Testis (tissue), 3 donors: ENCODE results near the gene NOTCH1. TPM values are rescaled to one million over a fixed set of nuclear protein-coding genes. Genes with fewer than 3 reads are reported as not detected.
A peak's percentile ranks its signal among the peaks of the same experiment; 100 is the strongest.

Experiments used
- DNase-seq: peaks from one replicate; pipeline ENCODE4 v3.0.0-alpha.2; 2019
- H3K27ac ChIP-seq, 2 donors: fragments of 200-600 bp; sonication (generic); one replicate each; pipeline ENCODE4 v1.5.1; 2019
- H3K27me3 ChIP-seq: fragments of 200-600 bp; sonication (generic); one replicate; pipeline ENCODE4 v1.5.1; 2019
- H3K36me3 ChIP-seq: fragments of 200-600 bp; sonication (generic); one replicate; pipeline ENCODE4 v1.5.1; 2017; ENCODE audit warnings: low read depth; ENCODE audit errors: missing control alignments
- H3K4me1 ChIP-seq: fragments of 200-600 bp; sonication (generic); one replicate; pipeline ENCODE4 v1.5.1; 2019
- H3K4me3 ChIP-seq, 2 donors: fragments of 200-600 bp; sonication (generic); one replicate each; pipeline ENCODE4 v1.5.1; 2017 to 2019
- H3K9me3 ChIP-seq: fragments of 200-600 bp; sonication (generic); one replicate; pipeline ENCODE4 v1.5.1; 2017
- POLR2A ChIP-seq: fragments of 450-650 bp; IDR thresholded peaks from one replicate; pipeline ENCODE4 v1.6.1; 2017; ENCODE audit warnings: antibody characterized with exemption, mild to moderate bottlenecking, moderate library complexity
- WGBS, 2 donors: methylation state at CpG; one replicate each; pipeline ENCODE4 v1.1.5; 2018; 5-methylcytosine and 5-hydroxymethylcytosine counted together
- intact Hi-C: fragments of 100-400 bp; cut with DNase I; formaldehyde crosslinking; loops from one replicate; pipeline ENCODE4 v1.15.1; 2023; ENCODE audit warnings: low total_unique reads
- polyA plus RNA-seq: library from polyadenylated mRNA; stranded (reverse); fragments of 350-450 nt; fragmentation: Illumina TruSeq; extraction: RNeasy Lipid Tissue Mini Kit (QIAGEN cat#74804); gene quantifications from one replicate; pipeline ENCODE4 v1.2.3, GENCODE V29; 2014; ENCODE audit warnings: low read depth, low replicate concordance; ENCODE audit not compliant: insufficient read depth
- total RNA-seq, 2 donors: library from RNA; depleted of rRNA; stranded (reverse); fragments of >200 nt; gene quantifications; one replicate each; pipeline ENCODE4 v1.2.3, GENCODE V29; 2016
- TF ChIP-seq, protein P1 (sequence below), 3 experiments: fragments of 450-650 bp in 2 of 3; fragments of 200-600 bp in 1 of 3; sonication (generic) in 1 of 3; IDR thresholded peaks; one replicate each; pipeline ENCODE4 v1.5.1; 2016 to 2019; ENCODE audit warnings: antibody characterized with exemption in 3 of 3, mild to moderate bottlenecking in 2 of 3, moderate library complexity in 1 of 3

NOTCH1 gene
- total and polyA plus RNA-seq, 3 donors from 2014 or later = 7.2 to 34.1 (median 32.4) TPM

DNA sequence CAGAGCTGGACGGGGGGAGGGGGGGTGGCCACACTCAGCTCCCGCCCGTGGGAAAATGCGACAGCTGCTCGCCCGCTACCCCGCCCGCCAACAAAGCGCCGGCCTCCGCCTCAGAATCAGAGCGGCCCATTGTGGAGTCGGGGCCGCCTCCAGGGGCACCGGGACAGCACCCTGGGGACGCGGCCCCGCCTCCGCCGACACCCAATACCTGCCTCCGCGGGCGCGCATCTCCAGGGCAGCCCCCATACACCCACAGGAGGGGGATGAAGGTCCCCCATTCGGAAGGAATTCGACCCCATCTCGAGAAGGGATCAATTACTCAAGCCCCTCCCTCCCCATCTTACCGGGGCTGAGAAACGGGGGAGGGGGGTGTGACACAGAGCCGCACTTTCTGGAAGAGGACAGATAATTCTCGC lies 1.3 kb downstream of the NOTCH1 start:
- H3K4me1 ChIP-seq = peaks cover 24% of the 10 kb centered on the region
- intact Hi-C loops = no loop called here
- peak overlapping the region; percentile 64 to 72 for H3K4me3 ChIP-seq
- TF ChIP-seq, protein P1, sequence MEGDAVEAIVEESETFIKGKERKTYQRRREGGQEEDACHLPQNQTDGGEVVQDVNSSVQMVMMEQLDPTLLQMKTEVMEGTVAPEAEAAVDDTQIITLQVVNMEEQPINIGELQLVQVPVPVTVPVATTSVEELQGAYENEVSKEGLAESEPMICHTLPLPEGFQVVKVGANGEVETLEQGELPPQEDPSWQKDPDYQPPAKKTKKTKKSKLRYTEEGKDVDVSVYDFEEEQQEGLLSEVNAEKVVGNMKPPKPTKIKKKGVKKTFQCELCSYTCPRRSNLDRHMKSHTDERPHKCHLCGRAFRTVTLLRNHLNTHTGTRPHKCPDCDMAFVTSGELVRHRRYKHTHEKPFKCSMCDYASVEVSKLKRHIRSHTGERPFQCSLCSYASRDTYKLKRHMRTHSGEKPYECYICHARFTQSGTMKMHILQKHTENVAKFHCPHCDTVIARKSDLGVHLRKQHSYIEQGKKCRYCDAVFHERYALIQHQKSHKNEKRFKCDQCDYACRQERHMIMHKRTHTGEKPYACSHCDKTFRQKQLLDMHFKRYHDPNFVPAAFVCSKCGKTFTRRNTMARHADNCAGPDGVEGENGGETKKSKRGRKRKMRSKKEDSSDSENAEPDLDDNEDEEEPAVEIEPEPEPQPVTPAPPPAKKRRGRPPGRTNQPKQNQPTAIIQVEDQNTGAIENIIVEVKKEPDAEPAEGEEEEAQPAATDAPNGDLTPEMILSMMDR (IDR thresholded peaks at IDR 0.05) = no peak
- TF ChIP-seq POLR2A = no peak
- peak; percentile 40 for DNase-seq
- peak overlapping the region; percentile 84 to 85 for H3K27ac ChIP-seq
- no peaks in the 10 kb centered on the region for H3K9me3 ChIP-seq
- no peaks in the 10 kb centered on the region for H3K36me3 ChIP-seq
- H3K27me3 ChIP-seq = no peaks in the 10 kb centered on the region
- 1 to 3% methylated on average over 17 to 19 of the region's 31 CpGs for WGBS, 2 donors

DNA sequence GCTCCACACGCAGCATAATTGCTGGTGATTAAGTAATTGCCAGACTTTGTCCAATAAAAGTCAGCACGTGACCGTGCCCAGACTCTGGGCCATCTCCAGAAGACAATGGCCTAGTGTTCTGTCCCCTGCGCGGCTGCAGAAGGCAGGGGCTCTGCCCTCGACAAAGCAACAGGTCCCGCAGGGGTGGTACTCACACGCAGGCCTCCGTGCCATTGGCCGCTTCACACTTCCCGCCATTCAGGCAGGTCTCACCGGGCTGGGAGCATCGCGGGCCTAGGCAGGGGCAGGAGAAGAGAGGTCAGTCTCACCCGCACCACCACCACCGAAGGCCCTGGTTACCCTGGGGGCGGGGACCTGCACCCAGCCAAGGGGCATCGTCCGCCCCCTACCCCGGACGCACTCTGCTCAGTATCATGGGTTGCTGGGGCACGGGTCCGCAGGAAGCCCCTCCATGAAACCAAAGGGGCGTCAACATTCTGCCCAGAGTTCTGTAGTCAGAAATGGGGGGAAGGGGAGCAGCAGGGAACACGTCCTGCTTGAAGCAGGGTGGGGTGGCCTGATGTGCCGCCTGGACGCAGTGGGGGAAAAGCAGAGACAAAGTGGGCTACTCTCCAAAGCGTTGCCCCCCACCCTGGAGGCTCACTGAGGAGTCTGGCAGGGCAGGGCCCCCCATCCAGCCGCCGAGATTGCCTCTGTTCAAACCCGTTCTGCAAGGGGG lies 1.9 kb downstream of the NOTCH1 start:
- intact Hi-C loops = no loop called here
- no peaks in the 10 kb centered on the region for H3K36me3 ChIP-seq
- DNase-seq = peak; percentile 91
- no peak for TF ChIP-seq POLR2A
- TF ChIP-seq, protein P1 (IDR thresholded peaks at IDR 0.05) = no peak
- peak overlapping the region; percentile 53 to 85 for H3K27ac ChIP-seq
- no peaks in the 10 kb centered on the region for H3K9me3 ChIP-seq
- H3K4me1 ChIP-seq = peaks cover 24% of the 10 kb centered on the region
- 39 to 46% methylated on average over 26 to 31 of the region's 31 CpGs for WGBS, 2 donors
- no peaks in the 10 kb centered on the region for H3K27me3 ChIP-seq
- peak overlapping the region; percentile 64 to 72 for H3K4me3 ChIP-seq

DNA sequence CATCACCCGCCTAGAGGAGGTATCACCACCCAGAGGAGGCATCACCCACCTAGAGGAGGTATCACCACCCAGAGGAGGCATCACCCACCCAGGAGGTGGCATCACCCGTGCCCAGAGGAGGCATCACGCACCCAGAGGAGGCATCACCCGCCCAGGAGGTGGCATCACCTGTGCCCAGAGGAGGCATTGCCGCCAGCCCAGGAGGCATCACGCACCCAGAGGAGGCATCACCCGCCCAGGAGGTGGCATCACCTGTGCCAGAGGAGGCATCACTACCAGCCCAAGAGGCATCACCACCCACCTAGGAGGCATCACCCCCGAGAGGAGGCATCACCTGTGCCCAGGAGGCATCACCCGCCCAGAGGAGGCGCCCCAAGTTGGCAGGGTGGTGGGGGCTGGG lies 2.6 kb downstream of the NOTCH1 start:
- peaks cover 24% of the 10 kb centered on the region for H3K4me1 ChIP-seq
- H3K27ac ChIP-seq = no peak overlapping the region
- TF ChIP-seq POLR2A = no peak
- TF ChIP-seq, protein P1 (IDR thresholded peaks at IDR 0.05) = no peak

DNA sequence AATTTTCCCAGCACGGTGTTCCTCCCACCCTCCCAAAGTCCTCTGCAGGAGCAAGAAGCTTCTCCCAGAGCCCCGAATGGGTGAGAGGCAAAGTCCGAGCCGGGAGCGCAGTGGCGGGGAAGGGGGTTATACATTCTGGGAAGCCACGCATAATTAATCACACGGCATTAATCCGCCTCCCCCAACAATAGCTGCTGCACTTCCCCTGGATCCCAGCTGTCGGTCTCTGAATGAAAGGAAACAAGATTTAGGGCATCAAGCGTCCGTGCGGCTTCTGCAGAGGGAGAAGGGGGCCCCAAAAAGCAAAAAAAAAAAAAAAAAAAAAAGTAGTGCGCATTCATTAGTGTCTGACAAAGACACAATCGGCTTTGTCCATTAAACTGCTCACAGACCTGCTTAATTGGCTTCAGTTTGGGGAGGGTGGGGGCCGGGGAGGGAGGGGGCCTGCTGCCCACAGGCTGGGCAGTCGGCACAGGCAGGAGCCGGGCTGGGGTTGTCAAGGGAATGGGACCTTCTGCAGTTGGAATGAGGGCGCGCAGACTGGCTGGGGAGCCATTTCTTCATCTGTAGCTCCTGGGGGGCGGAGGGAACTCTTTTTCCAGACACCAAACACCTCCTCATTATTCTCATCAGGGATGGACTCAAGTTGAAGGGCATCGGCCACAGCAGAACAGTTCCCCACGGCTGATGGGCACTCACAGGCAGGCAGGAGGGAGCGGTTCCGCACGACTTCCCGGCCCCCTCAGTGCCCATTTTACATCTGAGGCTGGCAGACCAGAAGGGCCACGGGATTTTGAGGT lies 3.4 kb downstream of the NOTCH1 start:
- WGBS, 2 donors = 86 to 89% methylated on average over 23 to 28 of the region's 28 CpGs
- Histone ChIP-seq H3K36me3 (no peaks in the 10 kb centered on the region), H3K4me1 (peaks cover 22% of the 10 kb centered on the region), H3K9me3 (no peaks in the 10 kb centered on the region), H3K27ac (no peak overlapping the region), H3K27me3 (no peaks in the 10 kb centered on the region), H3K4me3 (no peak overlapping the region)
- TF ChIP-seq, protein P1 (IDR thresholded peaks at IDR 0.05) = no peak
- TF ChIP-seq POLR2A = no peak
- no peak for DNase-seq
- intact Hi-C loops = no loop called here

More for the DNA sequence above, 2.6 kb downstream of the NOTCH1 start:
- DNase-seq = no peak
- Histone ChIP-seq H3K27me3 (no peaks in the 10 kb centered on the region), H3K9me3 (no peaks in the 10 kb centered on the region), H3K4me3 (no peak overlapping the region), H3K36me3 (no peaks in the 10 kb centered on the region)
- WGBS, 2 donors = 93 to 100% methylated on average over 2 to 10 of the region's 10 CpGs
- intact Hi-C loops = no loop called here
